Panc1 (cell line): ENCODE data around the gene MAGI2. TPM values are rescaled to one million over a fixed set of nuclear protein-coding genes. Genes with fewer than 3 reads are reported as not detected.

Experiments used
- ATAC-seq: fragments of 200-7000 bp; cut with Tn5 transposase; 2 replicates; pipeline ENCODE4 v1.9.1; 2020; ENCODE audit warnings: mild to moderate bottlenecking, moderate library complexity
- BruUV-seq: library from RNA; stranded (reverse); fragments of 400-500 nt; replicated peaks from 2 replicates; lab custom pipeline; 2021; lab: Mats Ljungman, UMichigan
- CTCF ChIA-PET: fragments of 300-600 bp; sonication (Branson Sonifier 250); formaldehyde crosslinking; loops from one replicate; lab custom pipeline; 2022; ENCODE audit warnings: antibody characterized with exemption; lab: Charles Lee
- POLR2A ChIA-PET: fragments of 300-600 bp; sonication (Branson Sonifier 250); formaldehyde crosslinking; loops from one replicate; lab custom pipeline; 2022; ENCODE audit warnings: antibody characterized with exemption; lab: Charles Lee
- DNase-seq: peaks from one replicate; pipeline ENCODE4 v3.0.0-alpha.2; 2010; ENCODE audit warnings: low read depth, low spot score
- H3K27ac ChIP-seq: 2 replicates; pipeline ENCODE4 v1.5.1; 2011; ENCODE audit warnings: mild to moderate bottlenecking, low read length, inconsistent platforms
- H3K27me3 ChIP-seq: fragments of 200-500 bp; sonication (Bioruptor generic); 2 replicates; pipeline ENCODE4 v1.6.0; 2014; ENCODE audit warnings: low read length, inconsistent platforms; ENCODE audit not compliant: control insufficient read depth, insufficient read depth
- H3K36me3 ChIP-seq: fragments of 200-500 bp; sonication (Bioruptor generic); 2 replicates; pipeline ENCODE4 v1.5.1; 2014; ENCODE audit warnings: inconsistent platforms, mild to moderate bottlenecking, low read length, moderate library complexity; ENCODE audit not compliant: control insufficient read depth, insufficient read depth
- H3K4me1 ChIP-seq: 2 replicates; pipeline ENCODE4 v1.5.1; 2011; ENCODE audit warnings: inconsistent platforms, mild to moderate bottlenecking, low read length, moderate library complexity; ENCODE audit not compliant: control insufficient read depth, insufficient read depth
- H3K4me3 ChIP-seq, 2 experiments: 2 replicates each; pipeline ENCODE4 v1.5.1; 2011 to 2012; ENCODE audit warnings: low read depth in 2 of 2, low read length in 2 of 2, mild to moderate bottlenecking in 2 of 2, inconsistent platforms in 1 of 2, moderate library complexity in 1 of 2
- H3K9me3 ChIP-seq: fragments of 200-500 bp; sonication (Bioruptor generic); 2 replicates; pipeline ENCODE4 v1.5.1; 2014; ENCODE audit warnings: low read depth, mild to moderate bottlenecking, inconsistent platforms, low read length, moderate library complexity; ENCODE audit not compliant: control insufficient read depth, insufficient read depth
- CTCF ChIP-seq: fragments of 450-650 bp; IDR thresholded peaks from 2 replicates; pipeline ENCODE4 v1.5.1; 2017; ENCODE audit warnings: mild to moderate bottlenecking
- POLR2AphosphoS5 ChIP-seq: IDR thresholded peaks from 2 replicates; pipeline ENCODE4 v1.6.1; 2012; ENCODE audit warnings: mild to moderate bottlenecking, low read depth, low read length, moderate library complexity
- REST ChIP-seq, 2 experiments: IDR thresholded peaks; 2 replicates each; pipeline ENCODE4 v1.6.1; 2011 to 2012; ENCODE audit warnings: low read depth in 2 of 2, control low read depth in 1 of 2, low read length in 1 of 2, mild to moderate bottlenecking in 1 of 2, moderate library complexity in 1 of 2; ENCODE audit not compliant: insufficient read depth in 1 of 2
- SIN3A ChIP-seq: IDR thresholded peaks from 2 replicates; pipeline ENCODE4 v1.6.1; 2012; ENCODE audit warnings: low read depth, mild to moderate bottlenecking, low read length, moderate library complexity, borderline replicate concordance; ENCODE audit not compliant: insufficient read depth
- TCF7L2 ChIP-seq: IDR thresholded peaks from 2 replicates; pipeline ENCODE4 v1.6.1; 2011; ENCODE audit warnings: mild to moderate bottlenecking, low read depth, low read length, inconsistent platforms
- in situ Hi-C: cut with HindIII; loops from 2 replicates; pipeline ENCODE4 v1.10.0; 2016; ENCODE audit warnings: low sequenced_read_pairs, low pct_unique_long_range_greater_than_20kb
- intact Hi-C: fragments of 100-400 bp; cut with micrococcal nuclease; formaldehyde crosslinking; loops from one replicate; pipeline ENCODE4 v1.10.0; 2022; ENCODE audit not compliant: unreplicated experiment
- total RNA-seq: library from RNA; stranded (reverse); gene quantifications from one replicate; pipeline ENCODE4 v1.2.1, GENCODE V29; 2021; ENCODE audit not compliant: unreplicated experiment

The MAGI2 gene
- total RNA-seq, 1 experiment from 2014 or later, result 5.4 TPM

GRCh38 chr7:78396210-78396609 lies 1057.3 kb downstream of the MAGI2 start:
- ATAC-seq, result no peak
- Histone ChIP-seq H3K9me3 (no peaks in the 10 kb centered on the region), H3K36me3 (no peaks in the 10 kb centered on the region), H3K4me3 (no peak overlapping the region), H3K4me1 (no peaks in the 10 kb centered on the region), H3K27ac (no peak overlapping the region), H3K27me3 (peaks cover 17% of the 10 kb centered on the region)
- no peak for DNase-seq
- intact Hi-C loops (no loop called here), in situ Hi-C loops (no loop called here)
- ChIA-PET POLR2A (no interaction called here), CTCF (no interaction called here)
- no TSS peak for BruUV-seq
- TF ChIP-seq POLR2AphosphoS5, result no peak
- no peak for TF ChIP-seq REST (IDR thresholded peaks at IDR 0.05; ENCODE audit: insufficient read depth in 1 of 2, low read depth in 2 of 2, low read length in 1 of 2)
- no peak for TF ChIP-seq CTCF
- TF ChIP-seq TCF7L2, result no peak
- TF ChIP-seq SIN3A, result no peak

- TF ChIP-seq POLR2AphosphoS5 (no peak), SIN3A (no peak), REST (IDR thresholded peaks at IDR 0.05; ENCODE audit: insufficient read depth in 1 of 2, low read depth in 2 of 2, low read length in 1 of 2) (no peak), TCF7L2 (no peak), CTCF (no peak)
- ATAC-seq (no peak), DNase-seq (no peak)
- Histone ChIP-seq H3K4me1 (no peaks in the 10 kb centered on the region), H3K36me3 (no peaks in the 10 kb centered on the region), H3K27me3 (peaks cover 12% of the 10 kb centered on the region), H3K27ac (no peak overlapping the region), H3K9me3 (no peaks in the 10 kb centered on the region), H3K4me3 (no peak overlapping the region)
- intact Hi-C loops, result no loop called here
- in situ Hi-C loops, result no loop called here
- no TSS peak for BruUV-seq
- CTCF ChIA-PET, result no interaction called here
- POLR2A ChIA-PET, result no interaction called here
These were observed 1058.0 kb downstream of the MAGI2 start for GRCh38 chr7:78395298-78396036.
